ENCODE measurements around the gene HPSE.

HPSE gene

DNA sequence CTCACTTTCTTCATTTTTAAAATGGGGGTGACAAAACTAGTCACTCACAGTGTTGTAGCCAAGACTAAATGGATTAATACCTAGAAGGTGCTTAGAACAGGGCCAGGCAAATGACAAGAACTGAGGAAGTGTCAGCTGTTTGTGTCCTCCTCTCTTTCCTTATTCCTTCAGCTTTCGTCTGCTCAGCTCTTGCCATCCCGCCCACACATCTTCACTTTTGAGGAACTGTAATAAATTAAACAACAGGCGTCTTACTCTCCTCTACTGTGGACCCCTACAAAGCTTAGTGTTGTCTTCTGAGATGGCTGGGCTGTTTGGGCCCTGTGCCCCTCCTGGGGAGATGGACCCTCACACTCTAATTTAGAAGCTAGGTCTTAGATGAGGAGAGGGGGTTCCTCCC is 2.7 kb downstream of the HPSE start:
- Histone ChIP-seq H3K4me2 (ENCODE audit: low read length) (no peak overlapping the region), H2AFZ (ENCODE audit: low read length) (no peak overlapping the region), H3K79me2 (ENCODE audit: insufficient read depth, low read length) (no peaks in the 10 kb centered on the region), H3K27ac (ENCODE audit: low read depth, low read length, poor library complexity, severe bottlenecking) (no peak overlapping the region), H4K20me1 (ENCODE audit: insufficient read depth, low read length) (no peaks in the 10 kb centered on the region), H3K9me3 (ENCODE audit: low read length) (no peaks in the 10 kb centered on the region), H3K27me3 (ENCODE audit: insufficient read depth, low read length) (no peaks in the 10 kb centered on the region), H3K9ac (ENCODE audit: low read length) (no peak overlapping the region), H3K9me2 (ENCODE audit: low read depth, low read length) (no peaks in the 10 kb centered on the region), H3K36me3 (ENCODE audit: insufficient read depth, low read length) (no peaks in the 10 kb centered on the region), H3K4me1 (ENCODE audit: insufficient read depth, low read length, severe bottlenecking) (peaks cover 12% of the 10 kb centered on the region), H3F3A (ENCODE audit: insufficient read depth, low read length) (no peaks in the 10 kb centered on the region), H3K4me3 (ENCODE audit: low read depth, low read length, poor library complexity, severe bottlenecking) (no peak overlapping the region)
- TF ChIP-seq EZH2 (IDR thresholded peaks at IDR 0.05; ENCODE audit: borderline replicate concordance, low read length) (no peak), CTCF (IDR thresholded peaks at IDR 0.05; ENCODE audit: low read length) (no peak)

GRCh38 chr4:83329521-83330110 is 5.0 kb downstream of the HPSE start:
- Histone ChIP-seq H3K4me2 (ENCODE audit: low read length) (no peak overlapping the region), H3K79me2 (ENCODE audit: insufficient read depth, low read length) (no peaks in the 10 kb centered on the region), H4K20me1 (ENCODE audit: insufficient read depth, low read length) (no peaks in the 10 kb centered on the region), H3F3A (ENCODE audit: insufficient read depth, low read length) (no peaks in the 10 kb centered on the region), H3K9me2 (ENCODE audit: low read depth, low read length) (no peaks in the 10 kb centered on the region), H3K9ac (ENCODE audit: low read length) (no peak overlapping the region), H2AFZ (ENCODE audit: low read length) (no peak overlapping the region), H3K9me3 (ENCODE audit: low read length) (no peaks in the 10 kb centered on the region), H3K27ac (ENCODE audit: low read depth, low read length, poor library complexity, severe bottlenecking) (no peak overlapping the region), H3K27me3 (ENCODE audit: insufficient read depth, low read length) (0 out of 2 replicates have a peak, but pooled peaks cover 3% of the 10 kb centered on the region), H3K36me3 (ENCODE audit: insufficient read depth, low read length) (no peaks in the 10 kb centered on the region), H3K4me1 (ENCODE audit: insufficient read depth, low read length, severe bottlenecking) (peaks cover 7% of the 10 kb centered on the region), H3K4me3 (ENCODE audit: low read depth, low read length, poor library complexity, severe bottlenecking) (no peak overlapping the region)
- TF ChIP-seq EZH2 (IDR thresholded peaks at IDR 0.05; ENCODE audit: borderline replicate concordance, low read length) (no peak), CTCF (IDR thresholded peaks at IDR 0.05; ENCODE audit: low read length) (no peak)

DNA sequence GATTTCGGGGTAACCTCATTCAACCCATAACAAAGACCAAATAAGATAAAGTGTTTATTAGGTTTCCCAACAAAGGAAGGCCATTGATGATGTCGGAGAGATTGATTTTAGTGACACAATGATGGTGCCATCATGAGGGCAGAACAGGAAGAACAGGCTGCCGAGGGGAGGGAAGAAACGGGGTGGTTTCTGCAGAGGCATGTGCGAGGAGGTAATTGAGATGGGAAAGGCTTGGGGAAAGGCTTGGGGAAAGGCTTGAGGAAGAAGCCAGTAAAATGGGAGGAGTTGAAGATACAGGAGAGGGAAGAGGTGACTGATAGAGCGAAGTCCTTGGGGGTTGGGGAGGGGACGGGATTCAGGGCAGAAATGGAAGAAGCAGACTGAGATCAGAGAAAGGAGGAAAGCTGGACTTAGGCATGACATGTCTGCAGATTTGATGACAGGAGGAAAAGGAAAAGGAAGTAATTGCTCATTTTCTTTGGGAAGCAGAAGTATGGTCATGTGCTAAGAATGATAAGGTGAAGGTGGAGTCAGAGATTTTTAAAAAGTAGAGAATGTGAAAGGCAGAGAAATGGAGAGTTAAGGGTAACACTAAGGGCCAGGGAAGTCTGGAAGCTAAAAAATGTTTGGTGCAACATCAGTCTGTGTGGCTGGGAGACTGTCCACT is 6.0 kb downstream of the HPSE start:
- H3K9me2 ChIP-seq (ENCODE audit: low read depth, low read length), result no peaks in the 10 kb centered on the region
- H2AFZ ChIP-seq (ENCODE audit: low read length), result no peak overlapping the region
- H3K36me3 ChIP-seq (ENCODE audit: insufficient read depth, low read length), result no peaks in the 10 kb centered on the region
- no peaks in the 10 kb centered on the region for H3K79me2 ChIP-seq (ENCODE audit: insufficient read depth, low read length)
- H3F3A ChIP-seq (ENCODE audit: insufficient read depth, low read length), result no peaks in the 10 kb centered on the region
- H3K9ac ChIP-seq (ENCODE audit: low read length), result no peak overlapping the region
- H3K4me1 ChIP-seq (ENCODE audit: insufficient read depth, low read length, severe bottlenecking), result no peaks in the 10 kb centered on the region
- TF ChIP-seq CTCF (IDR thresholded peaks at IDR 0.05; ENCODE audit: low read length), result peak; percentile 38; the same call in 1 of the 2 replicates
- no peak for TF ChIP-seq EZH2 (IDR thresholded peaks at IDR 0.05; ENCODE audit: borderline replicate concordance, low read length)
- H3K4me2 ChIP-seq (ENCODE audit: low read length), result no peak overlapping the region
- 0 out of 2 replicates have a peak, but pooled peaks cover 3% of the 10 kb centered on the region for H3K27me3 ChIP-seq (ENCODE audit: insufficient read depth, low read length)
- H3K9me3 ChIP-seq (ENCODE audit: low read length), result no peaks in the 10 kb centered on the region
- H3K4me3 ChIP-seq (ENCODE audit: low read depth, low read length, poor library complexity, severe bottlenecking), result no peak overlapping the region
- H3K27ac ChIP-seq (ENCODE audit: low read depth, low read length, poor library complexity, severe bottlenecking), result no peak overlapping the region
- no peaks in the 10 kb centered on the region for H4K20me1 ChIP-seq (ENCODE audit: insufficient read depth, low read length)
